ENCODE data around the gene FOXL1. TPM values are rescaled to one million over a fixed set of nuclear protein-coding genes. Genes with fewer than 3 reads are reported as not detected.

Gene FOXL1
- total and polyA plus RNA-seq, 2 experiments from 2014 or later, result 0.61 to 4.2 TPM

DNA sequence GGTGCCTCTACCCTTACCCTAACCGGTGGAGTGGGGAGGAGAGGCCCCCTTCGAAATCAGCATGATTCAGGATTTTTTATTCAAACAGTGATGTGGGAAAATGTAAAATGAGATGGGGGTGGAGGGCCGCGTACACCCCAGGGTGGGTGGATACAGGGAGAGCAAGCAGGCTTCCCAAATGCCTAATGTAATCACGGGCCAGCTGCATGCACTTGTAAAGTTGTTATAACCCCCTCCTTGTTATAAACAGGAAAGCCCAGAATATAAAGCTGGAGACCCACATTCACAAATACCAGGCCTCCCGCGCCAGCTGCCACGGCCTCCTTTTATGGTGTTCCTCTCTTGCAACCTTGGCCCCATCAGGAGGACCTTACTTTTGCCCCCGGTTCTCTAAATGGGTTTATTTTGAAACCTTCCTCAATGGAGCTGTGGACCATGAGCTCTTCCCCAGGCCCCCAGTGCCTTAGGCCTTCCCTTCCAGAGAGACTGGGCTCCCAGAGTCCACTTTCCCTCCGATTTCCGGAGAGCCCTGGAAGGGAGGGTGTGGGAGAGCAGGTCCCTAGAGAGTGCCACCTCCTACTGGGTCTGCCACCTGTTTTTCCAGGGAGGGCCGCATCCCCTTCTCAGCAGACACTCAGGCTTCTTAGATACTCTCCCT is 906 bp upstream of the FOXL1 start:
- Histone ChIP-seq H3K9me3 (ENCODE audit: low read depth) (no peaks in the 10 kb centered on the region), H3K4me1 (ENCODE audit: low read depth) (peaks cover 18% of the 10 kb centered on the region), H3K36me3 (no peaks in the 10 kb centered on the region), H3K4me3 (no peak overlapping the region), H3K27me3 (peaks cover 62% of the 10 kb centered on the region), H3K27ac (no peak overlapping the region)
- DNase-seq (ENCODE audit: low read depth in 1 of 2, low spot score in 1 of 2), result no peak
- TF ChIP-seq, protein P1, sequence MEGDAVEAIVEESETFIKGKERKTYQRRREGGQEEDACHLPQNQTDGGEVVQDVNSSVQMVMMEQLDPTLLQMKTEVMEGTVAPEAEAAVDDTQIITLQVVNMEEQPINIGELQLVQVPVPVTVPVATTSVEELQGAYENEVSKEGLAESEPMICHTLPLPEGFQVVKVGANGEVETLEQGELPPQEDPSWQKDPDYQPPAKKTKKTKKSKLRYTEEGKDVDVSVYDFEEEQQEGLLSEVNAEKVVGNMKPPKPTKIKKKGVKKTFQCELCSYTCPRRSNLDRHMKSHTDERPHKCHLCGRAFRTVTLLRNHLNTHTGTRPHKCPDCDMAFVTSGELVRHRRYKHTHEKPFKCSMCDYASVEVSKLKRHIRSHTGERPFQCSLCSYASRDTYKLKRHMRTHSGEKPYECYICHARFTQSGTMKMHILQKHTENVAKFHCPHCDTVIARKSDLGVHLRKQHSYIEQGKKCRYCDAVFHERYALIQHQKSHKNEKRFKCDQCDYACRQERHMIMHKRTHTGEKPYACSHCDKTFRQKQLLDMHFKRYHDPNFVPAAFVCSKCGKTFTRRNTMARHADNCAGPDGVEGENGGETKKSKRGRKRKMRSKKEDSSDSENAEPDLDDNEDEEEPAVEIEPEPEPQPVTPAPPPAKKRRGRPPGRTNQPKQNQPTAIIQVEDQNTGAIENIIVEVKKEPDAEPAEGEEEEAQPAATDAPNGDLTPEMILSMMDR (IDR thresholded peaks at IDR 0.05; ENCODE audit: low read depth, low read length), result no peak

DNA sequence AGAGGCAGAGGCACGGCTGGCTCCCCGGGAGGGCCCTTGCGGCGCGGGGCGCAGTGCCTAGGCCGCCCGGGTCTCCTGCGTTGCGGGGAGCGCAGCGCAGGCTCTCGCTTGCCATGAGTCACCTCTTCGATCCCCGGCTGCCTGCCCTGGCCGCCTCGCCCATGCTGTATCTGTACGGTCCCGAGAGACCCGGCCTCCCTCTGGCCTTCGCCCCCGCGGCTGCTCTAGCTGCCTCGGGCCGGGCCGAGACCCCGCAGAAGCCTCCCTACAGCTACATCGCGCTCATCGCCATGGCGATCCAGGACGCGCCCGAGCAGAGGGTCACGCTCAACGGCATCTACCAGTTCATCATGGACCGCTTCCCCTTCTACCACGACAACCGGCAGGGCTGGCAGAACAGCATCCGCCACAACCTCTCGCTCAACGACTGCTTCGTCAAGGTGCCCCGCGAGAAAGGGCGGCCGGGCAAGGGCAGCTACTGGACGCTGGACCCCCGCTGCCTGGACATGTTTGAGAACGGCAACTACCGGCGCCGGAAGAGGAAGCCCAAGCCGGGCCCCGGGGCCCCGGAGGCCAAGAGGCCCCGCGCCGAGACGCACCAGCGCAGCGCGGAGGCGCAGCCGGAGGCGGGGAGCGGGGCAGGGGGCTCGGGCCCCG is 390 bp downstream of the FOXL1 start:
- Histone ChIP-seq H3K9me3 (ENCODE audit: low read depth) (no peaks in the 10 kb centered on the region), H3K4me1 (ENCODE audit: low read depth) (peaks cover 10% of the 10 kb centered on the region), H3K27me3 (peaks cover 66% of the 10 kb centered on the region), H3K4me3 (peak overlapping the region; percentile 32), H3K27ac (no peak overlapping the region), H3K36me3 (no peaks in the 10 kb centered on the region)
- TF ChIP-seq, protein P1 (IDR thresholded peaks at IDR 0.05; ENCODE audit: low read depth, low read length), result no peak
- DNase-seq (ENCODE audit: low read depth in 1 of 2, low spot score in 1 of 2), result peak in 1 of 2 donors; percentile 59

DNA sequence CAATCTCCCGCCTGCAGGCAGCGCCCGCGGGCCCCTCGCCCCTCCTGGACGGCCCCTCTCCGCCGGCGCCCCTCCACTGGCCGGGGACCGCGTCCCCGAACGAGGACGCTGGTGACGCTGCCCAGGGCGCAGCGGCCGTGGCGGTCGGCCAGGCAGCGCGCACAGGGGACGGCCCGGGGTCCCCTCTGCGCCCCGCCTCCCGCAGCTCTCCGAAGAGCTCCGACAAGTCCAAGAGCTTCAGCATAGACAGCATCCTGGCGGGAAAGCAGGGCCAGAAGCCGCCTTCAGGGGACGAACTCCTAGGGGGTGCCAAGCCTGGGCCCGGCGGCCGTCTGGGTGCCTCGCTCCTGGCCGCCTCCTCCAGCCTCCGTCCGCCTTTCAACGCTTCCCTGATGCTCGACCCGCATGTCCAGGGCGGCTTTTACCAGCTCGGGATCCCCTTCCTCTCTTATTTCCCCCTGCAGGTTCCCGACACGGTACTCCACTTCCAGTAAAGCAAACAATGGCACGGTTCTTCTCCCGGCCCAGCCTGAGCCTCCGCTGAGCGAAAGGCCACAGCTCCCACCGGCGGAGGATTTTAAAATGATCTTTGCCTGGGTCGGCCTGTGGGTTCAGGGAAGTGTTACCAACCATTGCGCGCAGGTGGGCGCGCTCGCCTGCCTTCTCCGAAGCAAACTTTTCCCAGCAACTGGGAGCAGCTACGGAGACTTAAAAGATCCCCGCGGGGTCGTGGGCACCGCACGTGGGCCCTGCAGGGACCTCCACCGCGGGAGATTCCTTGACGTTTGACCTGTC is 1.1 kb downstream of the FOXL1 start:
- H3K4me3 ChIP-seq, result peak overlapping the region; percentile 32

DNA sequence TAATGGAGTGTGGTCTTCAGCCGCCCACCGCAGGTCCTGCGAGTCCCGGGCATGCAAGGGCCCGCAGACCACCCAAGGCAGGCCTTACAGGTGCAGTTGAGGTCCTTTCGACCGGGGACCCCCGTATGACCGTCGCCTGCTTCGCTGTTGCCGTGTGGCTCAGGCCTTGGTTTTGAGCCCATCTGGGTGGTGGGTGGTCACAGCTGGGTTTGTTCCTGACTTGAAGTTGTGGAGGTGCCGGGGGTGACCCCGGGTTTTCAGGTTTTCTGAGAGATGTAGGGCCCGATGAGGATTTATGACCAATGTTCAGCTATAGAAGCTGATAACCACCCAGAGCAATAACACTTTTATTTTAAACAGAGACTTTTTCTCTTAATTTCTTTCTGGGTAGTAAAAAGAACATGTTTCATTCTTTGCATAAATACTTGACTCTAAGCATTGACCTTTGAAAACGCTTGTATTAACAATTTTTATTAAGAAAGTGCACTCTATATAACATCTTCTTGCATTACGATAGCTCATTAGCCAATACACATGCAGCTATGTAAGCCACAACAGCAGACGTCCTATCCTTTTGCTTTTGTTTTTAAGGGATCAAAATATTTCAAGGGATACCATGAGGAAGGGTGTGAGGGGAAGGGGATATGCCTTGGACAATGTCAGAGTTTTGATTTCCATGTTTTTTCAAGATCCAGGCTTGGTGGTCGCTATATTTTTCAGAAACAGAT is 1.9 kb downstream of the FOXL1 start:
- H3K4me1 ChIP-seq (ENCODE audit: low read depth), result peaks cover 3% of the 10 kb centered on the region
- no peak overlapping the region for H3K27ac ChIP-seq
- TF ChIP-seq, protein P1 (IDR thresholded peaks at IDR 0.05; ENCODE audit: low read depth, low read length), result no peak
- no peak for DNase-seq (ENCODE audit: low read depth in 1 of 2, low spot score in 1 of 2)
- no peaks in the 10 kb centered on the region for H3K9me3 ChIP-seq (ENCODE audit: low read depth)
- H3K27me3 ChIP-seq, result peaks cover 66% of the 10 kb centered on the region
- no peaks in the 10 kb centered on the region for H3K36me3 ChIP-seq
- no peak overlapping the region for H3K4me3 ChIP-seq

More for the DNA sequence above, 1.1 kb downstream of the FOXL1 start:
- DNase-seq (ENCODE audit: low read depth in 1 of 2, low spot score in 1 of 2), result peak in 1 of 2 donors; percentile 33
- Histone ChIP-seq H3K27ac (no peak overlapping the region), H3K27me3 (peaks cover 66% of the 10 kb centered on the region), H3K36me3 (no peaks in the 10 kb centered on the region), H3K4me1 (ENCODE audit: low read depth) (peaks cover 3% of the 10 kb centered on the region), H3K9me3 (ENCODE audit: low read depth) (no peaks in the 10 kb centered on the region)
- TF ChIP-seq, protein P1 (IDR thresholded peaks at IDR 0.05; ENCODE audit: low read depth, low read length), result no peak

DNA sequence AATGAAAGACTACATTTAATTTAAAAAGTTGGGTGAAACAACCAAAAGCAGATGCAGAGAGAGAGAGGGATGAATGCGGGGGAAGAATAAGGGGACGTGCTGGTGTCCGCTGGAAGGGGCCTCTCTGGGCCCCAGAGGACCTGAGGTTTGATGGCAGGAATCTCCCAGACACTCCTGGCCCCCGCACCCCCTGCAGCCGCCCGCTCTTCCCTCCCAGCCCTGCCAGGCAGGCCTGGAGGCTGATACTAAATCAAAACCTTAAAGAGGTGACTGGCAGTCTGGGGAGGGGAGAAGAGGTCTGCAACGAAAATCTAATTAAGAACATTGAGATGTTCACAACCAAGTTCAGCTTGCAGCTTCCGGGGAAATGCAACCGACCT is 2.4 kb downstream of the FOXL1 start:
- peaks cover 66% of the 10 kb centered on the region for H3K27me3 ChIP-seq

More for the DNA sequence above, 2.4 kb downstream of the FOXL1 start:
- no peak for DNase-seq (ENCODE audit: low read depth in 1 of 2, low spot score in 1 of 2)
- Histone ChIP-seq H3K4me1 (ENCODE audit: low read depth) (peaks cover 3% of the 10 kb centered on the region), H3K9me3 (ENCODE audit: low read depth) (no peaks in the 10 kb centered on the region), H3K4me3 (no peak overlapping the region), H3K36me3 (no peaks in the 10 kb centered on the region), H3K27ac (no peak overlapping the region)
- TF ChIP-seq, protein P1 (IDR thresholded peaks at IDR 0.05; ENCODE audit: low read depth, low read length), result no peak
